ENCODE data around the gene R3HDM1.

DNA sequence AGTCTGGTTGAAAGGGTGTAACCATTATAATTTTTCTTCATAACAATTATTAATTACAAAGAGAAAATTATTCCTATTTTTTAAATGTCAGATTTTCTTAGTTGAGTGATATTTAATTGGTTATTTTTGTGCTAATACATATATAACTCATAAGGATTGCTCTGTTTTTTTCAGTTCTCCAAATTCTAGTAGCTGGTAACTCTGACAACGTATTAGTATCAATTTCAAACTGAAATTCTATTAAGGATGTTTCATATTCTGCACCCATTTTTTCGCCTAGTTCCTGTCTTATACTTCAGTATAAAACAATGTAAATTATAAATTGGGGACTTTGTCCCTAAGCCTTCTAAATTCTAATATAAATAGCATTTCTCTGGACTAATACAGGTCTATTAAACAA lies 81.0 kb downstream of the R3HDM1 start:
- TF ChIP-seq EZH2 (IDR thresholded peaks at IDR 0.05) (no peak), POLR2AphosphoS5 (IDR thresholded peaks at IDR 0.05; ENCODE audit: borderline replicate concordance, low read depth, low read length) (no peak), FOXP2 (optimal IDR thresholded peaks at IDR 0.05; ENCODE audit: control extremely low read depth, extremely low read length, insufficient read depth) (no peak)

All from SK-N-MC (cell line).